OCI-LY3 (cell line): ENCODE measurements around the gene EPG5.

Experiments used
- H2AFZ ChIP-seq: fragments of 200-600, 300-600 bp; shearing (Covaris generic); 2 replicates; pipeline ENCODE4 v1.6.0; 2014; ENCODE audit warnings: antibody characterized with exemption, low read depth, low read length
- H3K27ac ChIP-seq: fragments of 200-600, 300-600 bp; sonication (generic); 2 replicates; pipeline ENCODE4 v1.5.1; 2014; ENCODE audit warnings: mild to moderate bottlenecking, low read length, moderate library complexity, mixed read lengths
- H3K27me3 ChIP-seq: fragments of 200-600, 300-600 bp; sonication (generic); 2 replicates; pipeline ENCODE4 v1.6.1; 2014; ENCODE audit warnings: low read depth, low read length, mixed read lengths
- H3K36me3 ChIP-seq: fragments of 200-600, 300-600 bp; sonication (generic); replicated peaks from 2 replicates; pipeline ENCODE3; 2014; ENCODE audit warnings: low read depth, low read length, mixed read lengths
- H3K4me1 ChIP-seq: fragments of 300-600, 200-600 bp; sonication (generic); 2 replicates; pipeline ENCODE4 v1.6.1; 2014; ENCODE audit warnings: low read length, mixed read lengths
- H3K4me2 ChIP-seq: fragments of 200-600, 300-600 bp; sonication (generic); 2 replicates; pipeline ENCODE4 v1.6.1; 2014; ENCODE audit warnings: low read length, mixed read lengths
- H3K4me3 ChIP-seq: fragments of 300-600, 200-600 bp; sonication (generic); 2 replicates; pipeline ENCODE4 v1.5.1; 2014; ENCODE audit warnings: antibody characterized with exemption, mild to moderate bottlenecking, low read length, moderate library complexity
- H3K79me2 ChIP-seq: fragments of 300-600, 200-600 bp; shearing (Covaris generic); 2 replicates; pipeline ENCODE4 v1.6.1; 2014; ENCODE audit warnings: mild to moderate bottlenecking, low read length, mixed read lengths
- H3K9ac ChIP-seq: fragments of 300-600, 200-600 bp; shearing (Covaris generic); 2 replicates; pipeline ENCODE4 v1.6.0; 2014; ENCODE audit warnings: mild to moderate bottlenecking, low read length, moderate library complexity
- H3K9me3 ChIP-seq: fragments of 200-600, 300-600 bp; shearing (Covaris generic); 2 replicates; pipeline ENCODE4 v1.6.1; 2014; ENCODE audit warnings: low read length, mixed read lengths; ENCODE audit not compliant: insufficient read depth
- H4K20me1 ChIP-seq: fragments of 200-600, 300-600 bp; sonication (generic); 2 replicates; pipeline ENCODE4 v1.6.1; 2016; ENCODE audit warnings: low read length, mixed read lengths; ENCODE audit not compliant: insufficient read depth
- EZH2phosphoT487 ChIP-seq: fragments of 200-600 bp; shearing (Covaris generic); IDR thresholded peaks from 2 replicates; pipeline ENCODE4 v1.6.1; 2018; ENCODE audit warnings: antibody characterized with exemption, mixed run types, low read depth
- TF ChIP-seq, protein P1 (sequence below): fragments of 200-600, 300-600 bp; sonication (generic); IDR thresholded peaks from 2 replicates; pipeline ENCODE4 v1.5.1; 2014; ENCODE audit warnings: antibody characterized with exemption, low read length, low read depth

EPG5 gene

GRCh38 chr18:45890606-45891005 is 76.5 kb downstream of the EPG5 start:
- Histone ChIP-seq H3K27ac (no peak overlapping the region), H4K20me1 (no peaks in the 10 kb centered on the region), H2AFZ (no peak overlapping the region), H3K4me2 (no peak overlapping the region), H3K4me1 (no peaks in the 10 kb centered on the region), H3K9me3 (no peaks in the 10 kb centered on the region), H3K36me3 (peaks cover 7% of the 10 kb centered on the region), H3K79me2 (no peaks in the 10 kb centered on the region), H3K4me3 (no peak overlapping the region), H3K27me3 (no peaks in the 10 kb centered on the region), H3K9ac (no peak overlapping the region)
- TF ChIP-seq, protein P1, sequence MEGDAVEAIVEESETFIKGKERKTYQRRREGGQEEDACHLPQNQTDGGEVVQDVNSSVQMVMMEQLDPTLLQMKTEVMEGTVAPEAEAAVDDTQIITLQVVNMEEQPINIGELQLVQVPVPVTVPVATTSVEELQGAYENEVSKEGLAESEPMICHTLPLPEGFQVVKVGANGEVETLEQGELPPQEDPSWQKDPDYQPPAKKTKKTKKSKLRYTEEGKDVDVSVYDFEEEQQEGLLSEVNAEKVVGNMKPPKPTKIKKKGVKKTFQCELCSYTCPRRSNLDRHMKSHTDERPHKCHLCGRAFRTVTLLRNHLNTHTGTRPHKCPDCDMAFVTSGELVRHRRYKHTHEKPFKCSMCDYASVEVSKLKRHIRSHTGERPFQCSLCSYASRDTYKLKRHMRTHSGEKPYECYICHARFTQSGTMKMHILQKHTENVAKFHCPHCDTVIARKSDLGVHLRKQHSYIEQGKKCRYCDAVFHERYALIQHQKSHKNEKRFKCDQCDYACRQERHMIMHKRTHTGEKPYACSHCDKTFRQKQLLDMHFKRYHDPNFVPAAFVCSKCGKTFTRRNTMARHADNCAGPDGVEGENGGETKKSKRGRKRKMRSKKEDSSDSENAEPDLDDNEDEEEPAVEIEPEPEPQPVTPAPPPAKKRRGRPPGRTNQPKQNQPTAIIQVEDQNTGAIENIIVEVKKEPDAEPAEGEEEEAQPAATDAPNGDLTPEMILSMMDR, result no peak
- no peak for TF ChIP-seq EZH2phosphoT487

- Histone ChIP-seq H3K4me3 (no peak overlapping the region), H2AFZ (no peak overlapping the region), H3K36me3 (peaks cover 7% of the 10 kb centered on the region), H3K27me3 (no peaks in the 10 kb centered on the region), H3K4me2 (no peak overlapping the region), H3K79me2 (no peaks in the 10 kb centered on the region), H3K9ac (no peak overlapping the region), H3K4me1 (no peaks in the 10 kb centered on the region), H3K27ac (no peak overlapping the region), H3K9me3 (no peaks in the 10 kb centered on the region), H4K20me1 (no peaks in the 10 kb centered on the region)
- no peak for TF ChIP-seq EZH2phosphoT487
- TF ChIP-seq, protein P1, result no peak
Observed at GRCh38 chr18:45889419-45890064, 77.6 kb downstream of the EPG5 start.

DNA sequence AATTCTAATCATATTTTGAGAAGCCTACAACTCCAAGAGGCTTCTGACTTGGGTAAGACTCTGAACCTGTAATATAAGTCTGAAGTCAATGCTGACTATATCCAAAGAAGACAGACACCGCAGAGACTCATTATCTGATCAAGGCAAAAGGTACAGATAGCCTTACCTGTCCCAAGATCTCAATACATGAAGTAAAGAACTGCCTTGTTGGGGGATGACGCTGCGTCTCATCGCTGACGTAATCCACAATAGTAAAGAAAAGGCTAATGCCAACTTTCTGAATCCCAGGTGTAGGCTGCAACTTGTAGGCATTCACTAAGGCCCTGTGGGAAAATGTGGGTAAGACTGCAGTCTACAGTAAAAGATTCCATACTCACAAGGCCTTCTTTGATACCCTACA is 79.5 kb downstream of the EPG5 start:
- Histone ChIP-seq H3K9me3 (no peaks in the 10 kb centered on the region), H3K4me3 (no peak overlapping the region), H3K4me1 (no peaks in the 10 kb centered on the region), H3K27ac (no peak overlapping the region), H3K9ac (no peak overlapping the region), H2AFZ (no peak overlapping the region), H3K79me2 (no peaks in the 10 kb centered on the region), H3K4me2 (no peak overlapping the region), H3K36me3 (peaks cover 8% of the 10 kb centered on the region), H3K27me3 (no peaks in the 10 kb centered on the region), H4K20me1 (no peaks in the 10 kb centered on the region)
- TF ChIP-seq, protein P1, result no peak
- no peak for TF ChIP-seq EZH2phosphoT487

GRCh38 chr18:45880876-45881558 is 86.1 kb downstream of the EPG5 start:
- Histone ChIP-seq H3K9me3 (peaks cover 7% of the 10 kb centered on the region), H2AFZ (no peak overlapping the region), H3K4me2 (no peak overlapping the region), H3K36me3 (peaks cover 26% of the 10 kb centered on the region), H3K79me2 (no peaks in the 10 kb centered on the region), H3K27me3 (no peaks in the 10 kb centered on the region), H3K9ac (no peak overlapping the region), H3K4me1 (peaks cover 3% of the 10 kb centered on the region), H4K20me1 (no peaks in the 10 kb centered on the region), H3K4me3 (no peak overlapping the region), H3K27ac (no peak overlapping the region)
- TF ChIP-seq EZH2phosphoT487, result no peak
- TF ChIP-seq, protein P1, result no peak
